ENCODE measurements around the gene MKNK1. TPM values are rescaled to one million over a fixed set of nuclear protein-coding genes. Genes with fewer than 3 reads are reported as not detected.

Gene MKNK1
- total RNA-seq, 1 experiment from 2014 or later, result 40.1 TPM

- POLR2A ChIA-PET, result no interaction called here
- TF ChIP-seq CTCF (IDR thresholded peaks at IDR 0.05) (peak; percentile 81), POLR2AphosphoS5 (IDR thresholded peaks at IDR 0.05; ENCODE audit: low read depth, low read length) (no peak), REST (IDR thresholded peaks at IDR 0.05; ENCODE audit: insufficient read depth in 1 of 2, low read depth in 2 of 2, low read length in 1 of 2) (no peak)
- intact Hi-C loops (cut with micrococcal nuclease; ENCODE audit: unreplicated experiment) (loop anchor here (10.0 kb wide), 1 partner anchor 190 kb away; no protein-coding TSS in a partner anchor), in situ Hi-C loops (cut with HindIII; ENCODE audit: low pct_unique_long_range_greater_than_20kb, low sequenced_read_pairs) (no loop called here)
- Histone ChIP-seq H3K27me3 (ENCODE audit: control insufficient read depth, insufficient read depth, low read length) (peaks cover 8% of the 10 kb centered on the region), H3K27ac (ENCODE audit: low read length) (no peak overlapping the region), H3K9me3 (ENCODE audit: control insufficient read depth, insufficient read depth, low read depth, low read length) (no peaks in the 10 kb centered on the region), H3K4me3 (ENCODE audit: low read depth in 2 of 2, low read length in 2 of 2) (no peak overlapping the region), H3K4me1 (ENCODE audit: control insufficient read depth, insufficient read depth, low read length) (0 out of 2 replicates have a peak, but pooled peaks cover 2% of the 10 kb centered on the region), H3K36me3 (ENCODE audit: control insufficient read depth, insufficient read depth, low read length) (no peaks in the 10 kb centered on the region)
- no TSS peak for BruUV-seq (replicated peaks)
- ATAC-seq (peak; percentile 65), DNase-seq (ENCODE audit: low read depth, low spot score) (peak; percentile 25)
- CTCF ChIA-PET, result interaction anchor here (0.5 to 1.2 kb wide), 6 partner anchors 55 to 171 kb away, joined by 3 to 5 read pairs (median 4); no protein-coding TSS in a partner anchor
Measured at GRCh38 chr1:46535063-46535462, 69.0 kb downstream of the MKNK1 start.

GRCh38 chr1:46533179-46533864 lies 70.7 kb downstream of the MKNK1 start:
- H3K36me3 ChIP-seq (ENCODE audit: control insufficient read depth, insufficient read depth, low read length), result no peaks in the 10 kb centered on the region
- CTCF ChIA-PET, result interaction anchor here (0.5 to 1.4 kb wide), 5 partner anchors 14 to 145 kb away, joined by 3 to 9 read pairs (median 4); no protein-coding TSS in a partner anchor
- peak; percentile 70 for ATAC-seq
- BruUV-seq (replicated peaks), result no TSS peak
- H3K4me3 ChIP-seq (ENCODE audit: low read depth in 2 of 2, low read length in 2 of 2), result peak overlapping the region; percentile 29 to 32
- intact Hi-C loops (cut with micrococcal nuclease; ENCODE audit: unreplicated experiment) (loop anchor here (10.0 kb wide), 1 partner anchor 191 kb away; no protein-coding TSS in a partner anchor), in situ Hi-C loops (cut with HindIII; ENCODE audit: low pct_unique_long_range_greater_than_20kb, low sequenced_read_pairs) (no loop called here)
- DNase-seq (ENCODE audit: low read depth, low spot score), result no peak
- TF ChIP-seq SIN3A (IDR thresholded peaks at IDR 0.05; ENCODE audit: borderline replicate concordance, insufficient read depth, low read depth, low read length) (no peak), TCF7L2 (IDR thresholded peaks at IDR 0.05; ENCODE audit: low read depth, low read length) (no peak), POLR2AphosphoS5 (IDR thresholded peaks at IDR 0.05; ENCODE audit: low read depth, low read length) (no peak), REST (IDR thresholded peaks at IDR 0.05; ENCODE audit: insufficient read depth in 1 of 2, low read depth in 2 of 2, low read length in 1 of 2) (no peak), CTCF (IDR thresholded peaks at IDR 0.05) (peak; percentile 56)
- H3K27me3 ChIP-seq (ENCODE audit: control insufficient read depth, insufficient read depth, low read length), result peaks cover 8% of the 10 kb centered on the region
- POLR2A ChIA-PET, result no interaction called here
- H3K4me1 ChIP-seq (ENCODE audit: control insufficient read depth, insufficient read depth, low read length), result 0 out of 2 replicates have a peak, but pooled peaks cover 2% of the 10 kb centered on the region
- no peak overlapping the region for H3K27ac ChIP-seq (ENCODE audit: low read length)
- no peaks in the 10 kb centered on the region for H3K9me3 ChIP-seq (ENCODE audit: control insufficient read depth, insufficient read depth, low read depth, low read length)
